GM19351 (cell line): ENCODE measurements around the gene RBFOX2.
"Not testable (repeated sequence)": the region's sequence is repeated elsewhere in the genome, so short reads cannot be mapped to it uniquely, and the experiment has no call there.

ENCODE experiments used
- ATAC-seq: cut with Tn5 transposase; IDR thresholded peaks from one replicate; pipeline ENCODE4 v1.9.1; 2021; ENCODE audit warnings: mild to moderate bottlenecking, moderate library complexity; ENCODE audit not compliant: unreplicated experiment

Gene RBFOX2

GRCh38 chr22:36044517-36044916 lies 15.9 kb upstream of the RBFOX2 start:
- not testable (repeated sequence) for ATAC-seq

GRCh38 chr22:36042240-36042639 lies 13.6 kb upstream of the RBFOX2 start:
- ATAC-seq: no peak

- ATAC-seq: no peak
Observed at GRCh38 chr22:36039125-36039524, 10.5 kb upstream of the RBFOX2 start.

- ATAC-seq: no peak
Observed at GRCh38 chr22:36037102-36037758, 8.6 kb upstream of the RBFOX2 start.

GRCh38 chr22:36036167-36036624 lies 7.6 kb upstream of the RBFOX2 start:
- ATAC-seq: no peak

- no peak for ATAC-seq
Observed at GRCh38 chr22:36032611-36033010, 4.0 kb upstream of the RBFOX2 start.

GRCh38 chr22:36029406-36029755 lies 757 bp upstream of the RBFOX2 start:
- no peak for ATAC-seq

- ATAC-seq: peak; percentile 22
Observed at GRCh38 chr22:36027935-36028645, 534 bp downstream of the RBFOX2 start.

- no peak for ATAC-seq
Observed at GRCh38 chr22:36027579-36027934, 1.1 kb downstream of the RBFOX2 start.

- no peak for ATAC-seq
Observed at GRCh38 chr22:36026741-36027140, 1.9 kb downstream of the RBFOX2 start.

GRCh38 chr22:36022697-36023096 lies 5.9 kb downstream of the RBFOX2 start:
- ATAC-seq: no peak

- ATAC-seq: no peak
Observed at GRCh38 chr22:36022162-36022561, 6.5 kb downstream of the RBFOX2 start.

GRCh38 chr22:36021606-36022153 lies 6.9 kb downstream of the RBFOX2 start:
- ATAC-seq: no peak

GRCh38 chr22:36020865-36021264 lies 7.8 kb downstream of the RBFOX2 start:
- ATAC-seq: not testable (repeated sequence)

GRCh38 chr22:36017651-36018091 lies 11.0 kb downstream of the RBFOX2 start:
- no peak for ATAC-seq

GRCh38 chr22:36016684-36017083 lies 11.9 kb downstream of the RBFOX2 start:
- ATAC-seq: no peak

- no peak for ATAC-seq
Observed at GRCh38 chr22:36015811-36016529, 12.7 kb downstream of the RBFOX2 start.

- ATAC-seq: no peak
Observed at GRCh38 chr22:36015155-36015810, 13.3 kb downstream of the RBFOX2 start.

GRCh38 chr22:36014546-36015074 lies 14.0 kb downstream of the RBFOX2 start:
- no peak for ATAC-seq

GRCh38 chr22:36012332-36012731 lies 16.3 kb downstream of the RBFOX2 start:
- ATAC-seq: no peak

GRCh38 chr22:36010882-36011281 lies 17.7 kb downstream of the RBFOX2 start:
- no peak for ATAC-seq
